HG03520 (cell line): ENCODE results near the gene C9orf78.
A peak's percentile ranks its signal among the peaks of the same experiment; 100 is the strongest.
"Not testable (repeated sequence)": the region's sequence is repeated elsewhere in the genome, so short reads cannot be mapped to it uniquely, and the experiment has no call there.

ENCODE experiments used
- ATAC-seq: cut with Tn5 transposase; IDR thresholded peaks from one replicate; pipeline ENCODE4 v1.9.1; 2021; ENCODE audit warnings: mild to moderate bottlenecking, moderate library complexity; ENCODE audit not compliant: unreplicated experiment

C9orf78 gene

GRCh38 chr9:129813661-129814060 lies 21.4 kb downstream of the C9orf78 start:
- ATAC-seq: no peak

DNA sequence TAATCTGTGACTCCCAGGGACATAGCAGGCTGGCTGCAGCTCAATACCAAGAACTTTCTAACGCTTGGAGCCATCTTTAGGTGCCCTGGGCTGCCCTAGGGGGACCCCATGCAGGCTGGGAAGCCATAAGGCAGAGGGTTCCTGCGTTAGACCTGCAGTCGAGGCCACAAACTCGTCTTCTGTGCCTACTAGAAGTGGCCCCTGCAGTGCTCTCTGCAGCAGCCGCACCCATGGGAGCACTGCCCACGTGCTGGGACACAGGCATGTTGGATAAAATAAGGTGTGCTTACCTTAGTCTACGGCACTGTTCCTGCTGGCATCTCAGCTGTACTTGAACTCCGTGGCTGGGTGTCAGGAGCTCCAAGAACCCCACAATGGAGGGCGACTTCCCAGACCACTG lies 22.7 kb downstream of the C9orf78 start:
- ATAC-seq: no peak

- no peak for ATAC-seq
Observed at GRCh38 chr9:129811967-129812363, 23.1 kb downstream of the C9orf78 start.

GRCh38 chr9:129810788-129811187 lies 24.3 kb downstream of the C9orf78 start:
- ATAC-seq: no peak

DNA sequence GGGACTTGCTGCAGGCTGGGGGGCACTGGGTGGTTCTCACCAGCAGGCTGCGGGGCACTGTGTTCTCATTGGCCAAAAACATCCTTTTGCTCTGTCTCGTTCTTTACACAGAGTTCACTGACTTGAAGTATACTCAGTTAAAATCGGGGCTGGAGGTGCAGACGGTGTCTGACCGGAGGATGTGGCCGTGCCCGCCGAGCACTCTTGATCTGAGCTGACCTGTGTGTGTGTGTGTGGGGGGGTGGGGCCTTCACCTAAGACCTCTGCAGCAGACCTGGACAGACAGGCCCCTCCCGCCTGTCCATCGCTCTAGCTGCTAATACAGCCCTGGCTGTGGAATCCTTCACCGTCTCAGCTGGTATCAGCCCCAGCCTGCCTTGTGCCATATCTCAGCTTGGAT lies 25.0 kb downstream of the C9orf78 start:
- ATAC-seq: no peak

DNA sequence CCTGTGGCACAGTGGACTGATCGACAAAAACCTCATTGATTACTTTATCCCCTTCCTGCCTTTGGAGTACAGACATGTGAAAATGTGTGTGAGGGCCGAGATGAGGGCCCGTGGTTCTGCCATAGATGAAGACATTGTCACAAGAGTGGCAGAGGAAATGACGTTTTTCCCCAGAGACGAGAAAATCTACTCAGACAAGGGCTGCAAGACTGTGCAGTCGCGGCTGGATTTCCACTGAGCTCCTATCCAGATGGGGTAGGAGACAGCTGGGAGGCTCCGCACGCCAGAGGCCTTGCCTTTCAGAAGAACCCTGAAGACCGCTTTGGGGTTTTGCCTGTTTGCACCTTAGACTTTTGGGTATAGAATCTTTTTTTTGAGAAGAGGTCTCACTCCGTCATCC lies 25.7 kb downstream of the C9orf78 start:
- no peak for ATAC-seq

GRCh38 chr9:129806061-129806460 lies 29.0 kb downstream of the C9orf78 start:
- ATAC-seq: no peak

GRCh38 chr9:129803676-129804060 lies 31.4 kb downstream of the C9orf78 start:
- no peak for ATAC-seq

- peak; percentile 85 for ATAC-seq
Observed at GRCh38 chr9:129802833-129803675, 32.0 kb downstream of the C9orf78 start, which contains the start of gene TOR1B. Gene TOR1B, plus strand, starts transcription at chr9:129803184. Its CDS starts 29 bp downstream, at chr9:129803213.

DNA sequence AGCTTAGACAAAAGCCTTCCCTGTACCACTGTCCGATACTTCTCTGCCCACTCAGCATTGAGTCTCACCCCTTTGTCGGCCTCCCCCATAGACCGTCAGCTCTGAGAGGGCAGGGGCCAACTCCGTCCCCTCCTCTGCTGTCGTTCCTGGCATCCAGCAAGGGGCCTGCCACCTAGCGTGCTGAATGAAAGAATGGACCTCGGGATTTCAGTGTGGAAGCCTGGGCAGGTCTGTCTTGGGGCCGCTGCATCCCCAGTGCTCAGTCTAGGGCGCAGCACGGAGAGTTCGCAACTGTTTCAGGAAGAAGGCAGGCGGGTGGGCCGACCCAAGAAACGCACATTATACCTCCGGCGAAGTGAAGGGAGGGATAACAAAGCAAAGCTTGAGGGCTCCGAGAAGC lies 33.6 kb downstream of the C9orf78 start:
- ATAC-seq: no peak

DNA sequence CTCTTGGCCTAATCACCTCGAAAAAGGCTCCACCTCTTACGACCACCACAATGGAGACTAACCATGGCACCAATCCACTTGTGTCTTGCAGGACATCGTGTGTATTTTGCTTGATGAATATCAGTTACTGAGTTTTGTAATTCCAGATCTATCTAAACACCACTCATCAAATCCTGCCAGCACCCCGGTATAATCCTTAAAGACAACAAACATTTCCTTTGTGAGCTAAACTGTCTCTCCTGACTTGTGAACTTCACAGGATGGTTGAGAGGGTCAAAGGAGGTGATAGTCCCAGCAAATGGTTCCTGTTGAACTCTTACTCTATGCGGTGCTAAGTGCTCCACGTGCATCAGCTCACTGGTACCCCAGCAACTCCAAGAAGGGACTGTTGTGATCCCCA lies 36.1 kb downstream of the C9orf78 start:
- no peak for ATAC-seq

GRCh38 chr9:129796029-129796428 lies 39.0 kb downstream of the C9orf78 start:
- ATAC-seq: not testable (repeated sequence)

DNA sequence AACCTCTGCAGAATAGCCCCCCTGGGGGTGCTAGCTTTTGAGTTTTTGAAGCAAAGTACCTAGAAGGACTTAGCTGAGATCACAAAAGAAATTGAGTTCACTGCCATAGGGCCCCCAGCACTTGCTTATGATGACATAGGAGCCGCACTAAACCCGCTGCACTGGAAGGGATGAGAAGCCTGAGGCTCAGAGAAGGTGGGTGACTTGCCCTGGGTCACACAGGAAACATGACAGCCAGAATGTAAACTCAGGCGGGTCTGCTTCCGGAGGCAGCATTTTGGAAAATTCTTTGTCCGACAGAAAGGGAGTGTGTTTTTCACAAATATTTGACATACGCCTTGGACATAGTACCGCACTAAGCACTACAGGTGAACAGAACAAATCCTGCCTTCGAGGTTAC lies 40.5 kb downstream of the C9orf78 start:
- no peak for ATAC-seq

GRCh38 chr9:129786481-129786880 lies 48.6 kb downstream of the C9orf78 start:
- ATAC-seq: no peak

GRCh38 chr9:129785866-129786265 lies 49.2 kb downstream of the C9orf78 start:
- ATAC-seq: no peak

- not testable (repeated sequence) for ATAC-seq
Observed at GRCh38 chr9:129784970-129785369, 50.1 kb downstream of the C9orf78 start.

GRCh38 chr9:129783516-129784361 lies 51.3 kb downstream of the C9orf78 start:
- no peak for ATAC-seq

- no peak for ATAC-seq
Observed at GRCh38 chr9:129781981-129782380, 53.1 kb downstream of the C9orf78 start.

DNA sequence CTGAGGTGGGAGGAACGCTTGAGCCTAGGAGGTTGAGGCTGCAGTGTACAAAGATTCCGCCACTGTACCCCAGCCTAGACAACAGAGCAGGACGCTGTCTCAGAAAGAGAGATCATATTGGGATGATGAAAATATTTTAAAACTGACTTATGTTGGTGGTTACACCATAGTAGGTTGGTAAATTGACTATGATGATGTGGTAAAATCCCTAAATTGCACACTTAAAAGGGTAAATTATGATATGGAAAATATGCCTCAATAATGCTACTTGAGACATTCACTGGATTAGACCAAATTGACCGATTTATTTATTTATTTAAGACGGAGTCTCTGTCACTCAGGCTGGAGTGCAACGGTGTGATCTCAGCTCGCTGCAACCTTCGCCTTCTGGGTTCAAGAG lies 53.9 kb downstream of the C9orf78 start:
- no peak for ATAC-seq

DNA sequence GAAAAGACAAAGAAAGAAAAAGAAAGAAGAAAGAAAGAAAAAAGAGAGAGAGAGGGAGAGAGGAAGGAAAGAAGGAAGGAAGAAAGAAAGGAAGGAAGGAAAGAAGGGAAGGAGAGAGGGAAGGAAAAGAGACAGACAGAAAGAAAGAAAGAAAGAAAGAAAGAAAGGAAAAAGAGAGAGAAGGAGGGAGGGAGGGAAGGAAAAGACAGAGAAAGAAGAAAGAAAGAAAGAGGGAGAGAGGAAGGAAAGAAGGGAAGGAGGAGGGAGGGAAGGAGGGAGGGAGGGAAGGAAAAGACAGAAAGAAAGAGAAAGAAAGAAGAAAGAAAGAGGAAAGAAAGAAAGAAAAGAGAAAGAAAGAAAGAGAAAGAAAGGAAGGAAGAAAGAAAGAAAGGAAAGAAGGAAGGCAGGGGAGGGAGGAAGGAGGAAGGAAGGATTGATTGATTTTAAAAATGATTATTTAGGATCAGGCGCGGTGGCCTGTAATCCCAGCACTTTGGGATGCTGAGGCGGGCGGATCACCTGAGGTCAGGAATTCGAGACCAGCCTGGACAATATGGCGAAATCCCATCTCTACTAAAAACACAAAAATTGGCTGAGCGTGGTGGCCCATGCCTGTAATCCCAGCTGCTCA lies 55.4 kb downstream of the C9orf78 start:
- ATAC-seq: no peak

GRCh38 chr9:129778469-129778868 lies 56.6 kb downstream of the C9orf78 start:
- ATAC-seq: no peak

- no peak for ATAC-seq
Observed at GRCh38 chr9:129777769-129778130, 57.3 kb downstream of the C9orf78 start.
